GM19099 (cell line): Measurements from ENCODE around the gene LRRC27.

ENCODE experiments used
- POLR2A ChIP-seq: IDR thresholded peaks from 3 replicates; pipeline ENCODE4 v1.6.1; 2011; ENCODE audit warnings: low read depth; ENCODE audit not compliant: insufficient read length; ENCODE audit errors: extremely low read depth

The LRRC27 gene

DNA sequence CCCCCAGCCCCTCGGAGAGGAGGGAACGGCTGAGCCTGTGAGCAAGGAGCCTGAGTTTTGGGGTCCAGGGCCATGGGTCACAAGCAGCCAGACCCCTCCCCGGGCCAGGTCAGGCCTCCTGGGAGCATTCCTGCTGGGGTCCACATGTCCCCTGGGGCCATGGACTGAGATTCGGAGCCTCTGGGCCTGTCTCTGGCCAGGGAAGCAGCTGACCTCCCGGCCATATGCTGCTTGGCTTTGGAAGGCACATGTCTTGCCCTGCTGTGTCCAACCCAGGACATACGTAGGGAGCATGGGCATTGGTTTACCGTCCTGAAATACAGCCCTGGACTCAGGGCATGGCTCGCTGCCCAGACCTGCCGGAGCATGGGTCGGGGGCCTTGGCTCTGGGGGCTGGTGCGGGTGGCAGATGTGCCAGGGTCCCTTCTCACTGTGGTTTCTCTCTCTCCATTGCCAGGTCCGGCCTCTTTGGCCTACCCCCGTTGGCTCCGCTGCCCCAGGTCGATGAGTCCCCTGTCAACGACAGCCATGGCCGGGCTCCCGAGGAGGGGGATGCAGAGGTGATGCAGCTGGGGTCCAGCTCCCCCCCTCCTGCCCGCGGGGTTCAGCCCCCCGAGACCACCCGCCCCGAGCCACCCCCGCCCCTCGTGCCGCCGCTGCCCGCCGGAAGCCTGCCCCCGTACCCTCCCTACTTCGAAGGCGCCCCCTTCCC is 72.3 kb downstream of the LRRC27 start:
- TF ChIP-seq POLR2A, result no peak

DNA sequence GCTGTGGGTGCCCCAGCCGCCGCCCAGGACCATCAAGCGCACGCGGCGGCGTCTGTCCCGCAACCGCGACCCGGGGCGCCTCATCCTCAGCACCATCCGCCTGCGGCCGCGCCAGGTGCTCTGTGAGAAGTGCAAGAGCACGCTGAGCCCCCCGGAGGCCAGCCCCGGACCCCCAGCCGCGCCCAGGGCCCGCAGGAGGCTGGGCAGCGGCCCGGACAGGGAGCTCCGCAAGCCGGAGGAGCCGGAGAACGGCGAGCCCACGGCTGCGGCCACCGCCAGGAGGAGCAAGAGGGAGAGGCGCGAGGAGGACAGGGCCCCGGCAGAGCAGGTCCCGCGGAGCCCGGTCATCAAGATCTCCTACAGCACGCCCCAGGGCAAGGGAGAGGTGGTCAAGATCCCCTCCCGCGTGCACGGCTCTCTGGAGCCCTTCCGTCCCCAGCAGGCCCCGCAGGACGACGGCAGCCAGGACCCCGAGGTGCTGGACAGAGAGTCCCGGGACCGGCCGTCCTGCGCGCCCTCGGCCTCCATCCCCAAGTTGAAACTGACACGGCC is 73.0 kb downstream of the LRRC27 start:
- no peak for TF ChIP-seq POLR2A

DNA sequence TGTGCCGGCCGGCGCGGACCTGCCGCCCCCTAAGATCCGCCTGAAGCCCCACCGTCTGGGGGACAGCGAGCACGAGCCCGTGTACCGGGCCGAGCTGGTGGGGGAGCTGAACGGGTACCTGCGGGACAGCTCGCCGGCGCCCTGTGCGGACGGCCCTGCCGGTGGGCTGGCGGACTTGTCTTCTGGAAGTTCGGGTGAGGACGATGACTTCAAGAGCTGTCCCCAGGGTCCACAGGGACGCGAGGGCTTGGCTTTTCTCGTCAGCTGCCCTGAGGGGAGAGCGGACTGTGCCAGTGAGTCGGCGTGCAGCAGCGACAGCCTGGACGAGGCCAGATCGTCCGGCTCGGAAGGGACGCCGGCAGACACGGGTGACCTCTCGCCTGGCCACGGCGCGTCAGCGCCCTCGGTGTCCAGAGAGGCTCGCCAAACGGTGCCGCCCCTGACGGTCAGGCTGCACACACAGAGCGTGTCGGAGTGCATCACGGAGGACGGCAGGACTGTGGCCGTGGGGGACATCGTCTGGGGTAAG is 73.5 kb downstream of the LRRC27 start:
- TF ChIP-seq POLR2A, result no peak

DNA sequence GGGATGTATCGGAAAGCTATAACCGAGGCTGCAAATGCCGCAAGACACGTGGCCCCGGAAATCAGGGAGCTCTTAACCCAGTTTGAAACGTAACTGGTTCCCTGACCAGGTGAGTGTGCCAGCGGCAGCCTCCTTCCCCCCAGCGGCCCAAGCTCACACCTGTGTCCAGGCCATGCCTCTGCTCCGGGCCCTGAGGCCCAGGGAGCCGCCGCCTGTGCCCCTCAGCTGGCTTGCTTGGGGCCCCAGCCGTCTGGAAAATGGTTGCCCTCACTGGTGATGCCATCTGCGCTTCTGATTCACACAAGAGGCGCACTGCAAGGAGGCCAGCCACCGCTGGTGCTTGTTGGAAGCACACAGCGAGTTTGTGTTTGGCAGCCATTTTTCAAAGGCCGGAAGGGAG is 74.2 kb downstream of the LRRC27 start:
- TF ChIP-seq POLR2A, result no peak

DNA sequence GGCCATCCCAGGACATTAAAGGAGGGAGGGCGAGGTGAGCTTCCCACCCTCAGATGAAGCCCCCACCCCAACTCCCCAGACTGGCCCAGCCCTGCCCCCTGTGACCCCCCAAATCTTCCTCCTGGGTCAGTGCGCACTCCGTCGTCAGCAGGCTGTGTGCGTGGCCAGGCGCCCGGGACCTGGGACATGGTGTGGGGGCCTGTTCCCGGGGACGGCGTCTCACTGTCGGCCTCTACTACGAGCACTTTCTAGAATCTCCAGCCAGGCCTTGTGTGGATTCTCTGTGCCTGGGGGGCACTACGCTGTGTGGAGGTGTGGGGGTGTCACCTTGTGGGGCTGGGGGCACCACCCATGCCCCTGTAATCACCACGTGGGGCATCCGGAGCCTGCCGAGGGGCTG is 74.8 kb downstream of the LRRC27 start:
- TF ChIP-seq POLR2A, result no peak

DNA sequence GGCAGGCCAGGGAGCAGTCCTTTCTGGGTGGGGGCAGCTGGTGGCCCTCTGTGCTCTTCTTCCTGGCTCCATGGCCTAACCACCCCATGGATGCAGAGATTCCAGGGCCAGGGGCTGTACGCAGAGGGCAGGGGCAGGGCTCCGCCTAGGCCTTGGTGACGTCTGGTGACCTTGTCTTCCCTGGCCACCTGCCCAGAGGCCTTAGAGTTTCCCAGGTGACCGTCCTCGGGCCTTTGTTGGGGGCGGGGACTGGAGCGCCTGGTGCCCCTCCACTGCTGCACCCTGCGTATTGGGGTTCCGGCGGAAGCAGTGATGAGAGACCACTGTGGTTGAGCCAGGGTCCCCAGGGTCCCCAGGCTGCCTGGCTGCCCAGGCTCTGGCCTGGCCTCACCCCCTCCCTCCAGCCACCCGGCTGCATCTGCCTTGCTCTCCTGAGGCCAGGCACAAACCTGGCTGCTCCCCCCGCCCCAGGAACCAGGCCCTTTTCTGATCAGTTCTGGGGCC is 75.3 kb downstream of the LRRC27 start:
- TF ChIP-seq POLR2A, result no peak

DNA sequence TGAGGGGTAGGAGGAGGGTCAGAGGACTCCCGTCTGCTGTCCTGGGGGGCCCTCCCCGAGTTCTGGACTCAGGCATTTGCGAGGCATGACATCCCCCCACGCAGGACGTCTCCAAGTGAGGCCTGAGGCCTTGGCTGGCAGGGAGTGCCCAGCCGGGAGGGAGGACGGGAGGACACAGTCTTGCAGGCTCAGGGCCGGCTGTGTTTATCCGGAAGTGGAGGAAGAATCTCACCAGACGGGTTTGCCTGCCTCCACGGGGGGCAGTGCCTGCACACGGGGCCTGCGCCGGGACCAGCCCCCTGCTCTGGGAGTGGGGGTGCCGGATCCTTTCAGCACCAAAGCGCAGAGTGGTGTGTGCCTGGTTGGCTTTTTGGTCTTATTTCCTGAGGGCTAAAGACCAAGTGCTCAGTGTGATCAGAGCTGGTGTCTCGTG is 75.9 kb downstream of the LRRC27 start:
- TF ChIP-seq POLR2A, result no peak

DNA sequence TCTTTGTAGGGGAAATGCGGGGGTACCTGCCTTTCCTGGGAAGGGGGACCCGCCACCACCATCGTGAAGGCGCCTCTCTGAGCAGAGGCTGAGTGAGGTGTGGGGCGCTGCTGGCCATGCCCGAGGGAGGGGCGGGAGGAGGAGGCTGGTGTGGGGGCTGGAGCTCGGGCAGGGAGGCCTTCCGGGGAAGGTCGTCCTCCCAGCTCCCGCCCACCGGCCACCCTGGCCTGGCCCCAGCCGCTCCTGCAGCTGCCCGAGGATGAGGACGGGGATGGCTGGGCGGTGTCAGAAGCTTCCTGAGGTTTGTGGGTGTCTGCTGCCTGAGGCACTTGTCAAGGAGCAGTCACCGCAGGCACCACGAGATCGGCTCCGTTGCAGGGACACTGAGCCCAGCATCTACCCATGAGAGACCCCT is 76.4 kb downstream of the LRRC27 start:
- no peak for TF ChIP-seq POLR2A

DNA sequence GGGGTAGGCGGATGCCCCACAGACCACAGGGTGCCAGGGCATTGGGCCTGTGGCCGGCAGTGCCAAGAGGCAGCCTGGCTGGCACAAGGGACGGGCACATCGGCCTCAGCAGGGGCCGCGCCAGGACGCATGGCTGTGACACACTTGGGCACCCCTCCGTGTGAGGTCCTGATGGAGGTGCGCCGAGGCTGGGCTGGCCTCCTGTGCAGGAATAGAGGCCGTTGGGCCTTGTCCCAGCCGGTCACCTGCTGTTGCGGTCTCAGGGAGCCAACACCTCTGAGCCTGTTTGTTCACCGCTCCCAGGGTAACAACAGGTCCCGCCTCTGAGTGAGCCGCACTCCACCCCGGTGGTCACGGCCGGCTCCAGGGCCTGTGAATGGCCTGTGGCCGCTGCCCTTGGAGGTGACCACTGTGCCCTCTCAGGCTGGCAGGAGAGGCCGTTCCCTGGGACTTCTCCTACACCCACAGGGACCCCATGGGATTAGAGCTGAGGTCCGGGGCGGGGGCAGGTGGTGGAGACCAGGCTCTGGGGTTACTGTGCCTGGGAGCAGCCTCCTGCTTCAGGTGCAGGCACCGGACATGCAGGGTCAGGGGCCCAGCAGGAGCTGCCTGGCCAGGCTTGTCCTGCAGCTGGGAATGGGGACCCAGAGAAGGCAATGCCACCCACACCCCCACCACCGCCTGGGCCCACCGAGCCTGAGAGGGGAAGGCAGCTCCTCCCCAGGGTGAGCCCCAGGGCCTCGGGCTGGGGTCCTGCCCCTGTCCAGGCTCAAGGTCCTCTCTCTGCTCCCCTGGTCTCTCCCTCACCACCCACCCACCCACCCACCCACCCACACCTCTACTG is 77.1 kb downstream of the LRRC27 start:
- no peak for TF ChIP-seq POLR2A

DNA sequence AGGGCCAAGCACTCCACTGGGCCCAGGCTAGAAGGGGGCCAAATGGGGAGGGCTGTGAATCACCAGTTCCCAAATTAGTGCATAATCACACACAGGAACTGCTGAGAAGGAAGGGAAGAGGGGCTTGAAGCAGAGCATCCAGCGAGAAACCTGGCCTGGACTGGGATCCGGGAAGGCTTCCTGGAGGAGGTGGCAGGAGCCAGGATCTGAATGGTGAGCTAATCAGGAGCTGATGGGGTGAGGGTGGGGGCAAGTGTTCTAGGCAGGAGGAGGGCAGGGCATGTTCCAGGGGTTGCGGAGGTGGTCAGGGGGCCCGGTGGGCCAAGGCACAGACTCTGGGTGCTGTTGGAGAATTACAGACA is 77.7 kb downstream of the LRRC27 start:
- TF ChIP-seq POLR2A, result no peak

DNA sequence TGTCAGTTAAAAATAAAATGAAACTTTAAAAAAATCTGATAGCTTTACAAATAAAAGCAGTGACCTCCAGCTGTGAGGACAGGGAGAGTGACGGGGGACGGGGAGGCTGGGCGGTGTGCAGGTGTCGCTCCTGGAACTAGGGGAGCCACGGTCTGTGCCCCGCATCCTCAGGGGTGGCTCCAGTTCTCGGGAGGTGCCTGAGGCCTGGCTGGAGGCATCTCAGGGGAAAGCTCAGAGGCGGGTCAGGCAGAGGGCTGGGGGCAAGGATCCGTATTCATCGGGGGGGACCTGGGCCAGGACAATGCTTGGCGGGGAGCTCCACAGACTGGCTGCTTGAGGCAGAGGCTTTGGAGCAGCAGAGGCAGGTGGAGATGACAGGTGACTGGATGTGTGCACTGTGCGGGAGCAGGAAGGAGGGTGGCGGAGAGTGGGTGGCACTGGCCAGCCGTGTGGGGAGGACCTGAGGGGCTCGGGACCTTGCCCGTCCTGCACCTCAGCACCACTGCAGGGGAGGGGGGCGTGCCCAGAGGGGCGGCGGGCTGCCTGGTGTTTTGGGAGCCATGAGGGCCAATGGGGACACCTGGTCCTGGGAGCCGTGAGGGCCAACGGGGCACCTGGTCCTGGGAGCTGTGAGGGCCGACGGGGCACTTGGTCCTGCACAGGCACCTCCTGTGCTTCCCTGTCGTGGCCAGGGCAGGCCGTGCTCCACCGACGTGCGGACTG is 78.2 kb downstream of the LRRC27 start:
- no peak for TF ChIP-seq POLR2A

DNA sequence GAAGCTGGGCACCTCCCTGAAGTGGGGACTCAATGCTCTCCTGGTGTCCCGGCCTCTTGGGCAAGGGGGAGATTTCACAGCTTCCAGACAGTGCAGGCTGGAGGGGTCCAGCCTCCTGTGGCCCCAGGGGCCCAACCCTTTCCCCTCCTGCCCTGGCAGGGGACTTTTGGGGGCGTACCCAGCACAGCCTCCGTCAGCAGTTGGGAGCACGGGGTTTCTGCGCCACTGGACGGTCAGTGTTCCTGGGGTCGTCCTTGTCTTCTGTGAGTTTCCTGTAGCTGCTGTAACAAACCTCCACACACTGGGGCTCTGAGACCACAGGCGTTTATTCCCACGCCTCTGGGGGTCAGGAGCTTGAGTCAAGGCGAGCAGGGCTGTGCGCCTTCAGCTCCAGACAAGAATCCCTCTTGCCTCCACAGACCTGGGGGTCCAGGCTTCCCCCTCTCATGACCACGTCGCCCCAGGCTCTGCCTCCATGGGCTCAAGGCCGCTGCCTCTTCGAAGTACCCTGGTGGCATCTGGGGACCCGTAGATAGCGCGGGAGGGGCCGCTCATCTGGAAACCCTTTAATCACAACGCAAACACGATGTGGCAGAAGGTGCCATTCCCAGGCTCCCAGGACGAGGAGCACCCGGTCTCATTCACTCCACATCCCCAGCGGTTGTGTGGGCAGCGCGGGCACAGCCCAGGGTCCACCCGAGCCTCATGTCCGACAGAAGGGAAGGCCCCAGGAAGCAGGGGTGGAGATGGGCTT is 79.0 kb downstream of the LRRC27 start:
- TF ChIP-seq POLR2A, result no peak

DNA sequence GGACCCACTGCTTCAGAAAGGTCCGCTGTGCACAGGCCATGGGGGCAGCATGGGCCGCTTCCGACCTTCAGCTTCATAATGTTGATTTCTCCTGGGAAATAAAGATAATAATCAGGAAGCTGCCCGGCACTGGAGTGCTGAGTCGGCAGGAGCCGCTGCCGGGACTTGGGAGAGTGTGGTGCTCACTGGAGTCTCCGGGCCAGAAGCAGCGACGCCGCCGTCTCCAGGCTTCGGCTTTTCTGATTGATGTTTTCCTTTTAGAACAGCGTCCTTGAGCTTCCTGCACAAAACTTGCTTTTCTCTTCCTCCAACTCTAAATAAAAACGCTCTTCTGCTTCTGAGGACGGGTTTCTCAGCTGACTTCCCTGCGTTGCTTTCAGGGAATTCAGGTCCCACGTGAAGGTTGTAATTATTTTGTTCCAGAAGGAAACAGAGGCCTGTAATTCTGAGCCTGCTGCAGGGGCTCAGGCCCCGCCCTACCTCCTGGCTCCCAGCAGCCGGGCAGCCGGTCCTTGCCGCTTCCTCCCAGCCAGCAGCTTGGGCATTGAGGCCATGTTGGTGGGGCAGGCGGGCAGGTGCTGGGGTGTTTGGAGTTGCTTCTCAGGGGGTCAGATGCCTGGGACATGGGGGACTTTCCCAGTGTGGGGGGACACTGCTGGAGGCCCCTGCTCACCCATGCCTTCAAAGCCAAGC is 79.7 kb downstream of the LRRC27 start:
- no peak for TF ChIP-seq POLR2A
